ENCODE measurements around the gene HK2.
"Not testable (repeated sequence)": the region's sequence is repeated elsewhere in the genome, so short reads cannot be mapped to it uniquely, and the experiment has no call there.

Gene HK2

GRCh38 chr2:74835831-74836674, 2.1 kb downstream of the HK2 start:
- peak; percentile 72 for DNase-seq

GRCh38 chr2:74836675-74837401, 2.9 kb downstream of the HK2 start:
- no peak for DNase-seq

- no peak for DNase-seq
These were observed 7.7 kb downstream of the HK2 start for GRCh38 chr2:74841641-74842040.

GRCh38 chr2:74843433-74843832, 9.5 kb downstream of the HK2 start:
- no peak for DNase-seq

- peak; percentile 68 for DNase-seq
These were observed 10.0 kb downstream of the HK2 start for GRCh38 chr2:74843899-74844298.

- DNase-seq = no peak
These were observed 10.8 kb downstream of the HK2 start for GRCh38 chr2:74844752-74845151.

GRCh38 chr2:74845217-74845751, 11.4 kb downstream of the HK2 start:
- no peak for DNase-seq

GRCh38 chr2:74845991-74846390, 12.1 kb downstream of the HK2 start:
- DNase-seq = no peak

GRCh38 chr2:74846481-74846880, 12.6 kb downstream of the HK2 start:
- no peak for DNase-seq

- DNase-seq = no peak
These were observed 13.3 kb downstream of the HK2 start for GRCh38 chr2:74847070-74847858.

- DNase-seq = peak; percentile 85
These were observed 15.4 kb downstream of the HK2 start for GRCh38 chr2:74849228-74849892.

GRCh38 chr2:74850496-74851190, 16.7 kb downstream of the HK2 start:
- no peak for DNase-seq

GRCh38 chr2:74851191-74851566, 17.3 kb downstream of the HK2 start:
- DNase-seq = no peak

GRCh38 chr2:74853360-74853759, 19.4 kb downstream of the HK2 start:
- not testable (repeated sequence) for DNase-seq

GRCh38 chr2:74854401-74854800, 20.5 kb downstream of the HK2 start:
- no peak for DNase-seq

GRCh38 chr2:74855114-74855707, 21.3 kb downstream of the HK2 start:
- DNase-seq = not testable (repeated sequence)

GRCh38 chr2:74856004-74856578, 22.2 kb downstream of the HK2 start:
- no peak for DNase-seq

GRCh38 chr2:74856599-74856998, 22.7 kb downstream of the HK2 start:
- no peak for DNase-seq

- DNase-seq = no peak
These were observed 23.3 kb downstream of the HK2 start for GRCh38 chr2:74857215-74857614.

- DNase-seq = no peak
These were observed 23.8 kb downstream of the HK2 start for GRCh38 chr2:74857725-74858124.

GRCh38 chr2:74858281-74858680, 24.4 kb downstream of the HK2 start:
- peak; percentile 52 for DNase-seq
